HG02798 (cell line): ENCODE measurements around the gene SDCCAG8.
"Not testable (repeated sequence)": the region's sequence is repeated elsewhere in the genome, so short reads cannot be mapped to it uniquely, and the experiment has no call there.

Source experiments
- ATAC-seq: cut with Tn5 transposase; IDR thresholded peaks from one replicate; pipeline ENCODE4 v1.9.1; 2021; ENCODE audit warnings: mild to moderate bottlenecking; ENCODE audit not compliant: unreplicated experiment, poor library complexity

The SDCCAG8 gene

GRCh38 chr1:243322326-243322725 lies 66.5 kb downstream of the SDCCAG8 start:
- no peak for ATAC-seq

- no peak for ATAC-seq
Observed at GRCh38 chr1:243323491-243323890, 67.7 kb downstream of the SDCCAG8 start.

- peak; percentile 64 for ATAC-seq
Observed at GRCh38 chr1:243325305-243325890, 69.6 kb downstream of the SDCCAG8 start.

- no peak for ATAC-seq
Observed at GRCh38 chr1:243332440-243332839, 76.6 kb downstream of the SDCCAG8 start.

- no peak for ATAC-seq
Observed at GRCh38 chr1:243335292-243335691, 79.5 kb downstream of the SDCCAG8 start.

GRCh38 chr1:243336163-243336562 lies 80.3 kb downstream of the SDCCAG8 start:
- no peak for ATAC-seq

GRCh38 chr1:243338848-243339247 lies 83.0 kb downstream of the SDCCAG8 start:
- ATAC-seq: not testable (repeated sequence)

GRCh38 chr1:243341074-243341473 lies 85.2 kb downstream of the SDCCAG8 start:
- no peak for ATAC-seq

- ATAC-seq: peak; percentile 69
Observed at GRCh38 chr1:243343970-243344937, 88.4 kb downstream of the SDCCAG8 start.

- ATAC-seq: no peak
Observed at GRCh38 chr1:243345205-243345604, 89.4 kb downstream of the SDCCAG8 start.

GRCh38 chr1:243346016-243346415 lies 90.2 kb downstream of the SDCCAG8 start:
- no peak for ATAC-seq

- ATAC-seq: no peak
Observed at GRCh38 chr1:243346468-243346867, 90.6 kb downstream of the SDCCAG8 start.

- ATAC-seq: no peak
Observed at GRCh38 chr1:243348331-243348730, 92.5 kb downstream of the SDCCAG8 start.

GRCh38 chr1:243349128-243349527 lies 93.3 kb downstream of the SDCCAG8 start:
- ATAC-seq: no peak

- ATAC-seq: no peak
Observed at GRCh38 chr1:243351337-243351736, 95.5 kb downstream of the SDCCAG8 start.

- ATAC-seq: peak; percentile 61
Observed at GRCh38 chr1:243354511-243355153, 98.8 kb downstream of the SDCCAG8 start.

GRCh38 chr1:243363832-243364231 lies 108.0 kb downstream of the SDCCAG8 start:
- ATAC-seq: peak; percentile 51

GRCh38 chr1:243364330-243364729 lies 108.5 kb downstream of the SDCCAG8 start:
- peak; percentile 19 for ATAC-seq

- ATAC-seq: no peak
Observed at GRCh38 chr1:243364866-243365265, 109.0 kb downstream of the SDCCAG8 start.

- ATAC-seq: no peak
Observed at GRCh38 chr1:243367314-243367713, 111.5 kb downstream of the SDCCAG8 start.

GRCh38 chr1:243374412-243374811 lies 118.6 kb downstream of the SDCCAG8 start:
- ATAC-seq: no peak
